HepG2 (cell line): ENCODE data around the gene CDC25C. TPM values are rescaled to one million over a fixed set of nuclear protein-coding genes. Genes with fewer than 3 reads are reported as not detected.
A peak's percentile ranks its signal among the peaks of the same experiment; 100 is the strongest.

Experiments used
- FOXA1 ChIP-seq, 2 experiments: fragments of 450-650 bp in 1 of 2; sonication (generic) in 1 of 2; formaldehyde crosslinking in 1 of 2; IDR thresholded peaks; 2 replicates each; pipeline versions ENCODE4 v1.4.0 to v1.6.1; 2016 to 2020; ENCODE audit warnings: missing genetic modification reagents in 1 of 2
- HNRNPL ChIP-seq: fragments of 200-400 bp; formaldehyde crosslinking; IDR thresholded peaks from 2 replicates; pipeline ENCODE4 v1.6.1; 2017; ENCODE audit warnings: mild to moderate bottlenecking, low read depth, low read length
- REST ChIP-seq, 2 experiments: IDR thresholded peaks; 2 replicates each; pipeline ENCODE4 v1.6.1; 2011 to 2012; ENCODE audit warnings: low read length in 2 of 2, borderline replicate concordance in 1 of 2, low read depth in 1 of 2, mild to moderate bottlenecking in 1 of 2, moderate library complexity in 1 of 2
- REXO4 ChIP-seq: sonication (generic); formaldehyde crosslinking; IDR thresholded peaks from 2 replicates; pipeline ENCODE4 v1.8.0; 2022; ENCODE audit warnings: missing genetic modification reagents, mild to moderate bottlenecking, borderline replicate concordance
- SNRNP70 ChIP-seq: fragments of 200-400 bp; formaldehyde crosslinking; IDR thresholded peaks from 2 replicates; pipeline ENCODE4 v1.6.1; 2017; ENCODE audit warnings: mild to moderate bottlenecking, low read depth, low read length, moderate library complexity
- TEAD3 ChIP-seq: optimal IDR thresholded peaks from 2 replicates; pipeline ENCODE3; 2016; ENCODE audit warnings: borderline replicate concordance
- ZNF230 ChIP-seq: sonication (generic); formaldehyde crosslinking; IDR thresholded peaks from 2 replicates; pipeline ENCODE4 v1.4.0; 2020; ENCODE audit warnings: mild to moderate bottlenecking, missing genetic modification reagents
- ZNF335 ChIP-seq: sonication (generic); formaldehyde crosslinking; IDR thresholded peaks from 2 replicates; pipeline ENCODE4 v1.4.0; 2020; ENCODE audit warnings: missing genetic modification reagents
- ZNF549 ChIP-seq: sonication (generic); formaldehyde crosslinking; IDR thresholded peaks from 2 replicates; pipeline ENCODE4 v1.5.0; 2020; ENCODE audit warnings: missing genetic modification reagents
- polyA plus RNA-seq, 8 experiments: library from polyadenylated mRNA; depleted of rRNA in 3 of 8; stranded (reverse) in 7 of 8; unstranded in 1 of 8; fragments of >200 nt; fragmentation: Illumina TruSeq in 4 of 8; extraction: Trizol in 4 of 8; gene quantifications; 2 replicates each; pipeline versions ENCODE4 v1.2.1 to v1.2.3, GENCODE V29; 2011 to 2016; ENCODE audit warnings: low read depth in 4 of 8, missing spikeins in 1 of 8, mixed read lengths in 1 of 8; ENCODE audit not compliant: insufficient read depth in 1 of 8
- total RNA-seq, 5 experiments: library from RNA; depleted of rRNA; stranded (reverse); fragments of >200 nt; fragmentation: Illumina TruSeq; extraction: Trizol; gene quantifications; 2 replicates each; pipeline ENCODE4 v1.2.3, GENCODE V29; 2016; ENCODE audit warnings: low read depth in 1 of 5
- TF ChIP-seq, protein P1 (sequence below): sonication (generic); formaldehyde crosslinking; IDR thresholded peaks from 2 replicates; pipeline ENCODE4 v1.4.0; 2020; ENCODE audit warnings: missing genetic modification reagents, mild to moderate bottlenecking, borderline replicate concordance
- TF ChIP-seq, protein P2 (sequence below): sonication (generic); formaldehyde crosslinking; IDR thresholded peaks from 2 replicates; pipeline ENCODE4 v1.4.0; 2020; ENCODE audit warnings: mild to moderate bottlenecking, missing genetic modification reagents
- TF ChIP-seq, protein P3 (sequence below): sonication (generic); formaldehyde crosslinking; IDR thresholded peaks from 2 replicates; pipeline ENCODE4 v1.4.0; 2020; ENCODE audit warnings: mild to moderate bottlenecking, missing genetic modification reagents

Gene CDC25C
- total and polyA plus RNA-seq, 2 of the 13 experiments (the other 11 are each of a cell fraction or from before 2014, with no cell fraction given), result 17.7 to 27.6 TPM

DNA sequence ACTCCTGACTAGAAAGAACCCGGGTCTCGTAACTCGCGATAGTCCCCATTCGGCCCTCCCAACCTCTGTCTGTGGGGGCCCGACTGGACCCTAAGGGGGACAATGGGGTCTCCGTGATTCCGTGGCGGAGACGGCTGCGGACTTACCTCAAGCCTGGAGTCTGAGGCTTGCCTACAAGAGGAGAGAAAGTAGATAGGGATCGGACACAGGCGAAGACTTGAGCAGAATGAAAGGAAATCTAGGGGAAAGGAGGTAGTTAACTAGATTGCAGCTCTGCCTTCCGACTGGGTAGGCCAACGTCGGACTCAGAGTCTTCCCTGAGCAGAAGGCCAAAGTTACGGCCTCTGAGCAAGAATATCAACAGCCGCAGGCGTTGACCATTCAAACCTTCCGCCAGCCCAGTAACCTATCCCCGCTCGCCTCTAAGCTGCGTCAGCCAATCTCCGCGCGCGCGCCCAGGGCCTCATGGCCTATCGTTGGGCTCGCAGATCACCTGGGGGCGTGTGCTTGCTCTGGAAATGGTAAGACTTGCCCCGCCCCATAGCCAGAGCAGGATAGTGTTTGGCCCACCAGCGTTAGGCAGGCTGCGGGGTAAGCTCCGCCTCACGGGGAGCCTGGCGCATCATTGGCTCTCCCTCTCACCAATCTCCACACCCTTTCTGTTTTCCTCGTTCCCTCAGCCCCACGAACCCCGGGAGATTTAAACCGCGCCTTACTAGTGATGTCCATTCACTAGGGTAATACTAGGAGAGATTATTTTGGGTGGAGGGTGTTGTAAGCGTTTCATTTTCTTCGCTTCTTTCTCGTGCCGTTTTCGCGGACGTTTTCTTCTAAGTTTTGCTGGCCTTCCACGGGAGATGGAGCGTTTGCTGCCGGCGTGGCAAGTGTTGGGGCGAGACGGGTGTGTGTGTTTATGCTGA lies at the start of gene CDC25C (continued):
- TF ChIP-seq ZNF549, result no peak
- no peak for TF ChIP-seq REXO4
- TF ChIP-seq TEAD3, result no peak
- TF ChIP-seq FOXA1 (IDR thresholded peaks at IDR 0.05), result no peak
- peak; percentile 56 for TF ChIP-seq FOXA1 (CRISPR knock-in tag; IDR thresholded peaks at IDR 0.05)
- TF ChIP-seq, protein P1, sequence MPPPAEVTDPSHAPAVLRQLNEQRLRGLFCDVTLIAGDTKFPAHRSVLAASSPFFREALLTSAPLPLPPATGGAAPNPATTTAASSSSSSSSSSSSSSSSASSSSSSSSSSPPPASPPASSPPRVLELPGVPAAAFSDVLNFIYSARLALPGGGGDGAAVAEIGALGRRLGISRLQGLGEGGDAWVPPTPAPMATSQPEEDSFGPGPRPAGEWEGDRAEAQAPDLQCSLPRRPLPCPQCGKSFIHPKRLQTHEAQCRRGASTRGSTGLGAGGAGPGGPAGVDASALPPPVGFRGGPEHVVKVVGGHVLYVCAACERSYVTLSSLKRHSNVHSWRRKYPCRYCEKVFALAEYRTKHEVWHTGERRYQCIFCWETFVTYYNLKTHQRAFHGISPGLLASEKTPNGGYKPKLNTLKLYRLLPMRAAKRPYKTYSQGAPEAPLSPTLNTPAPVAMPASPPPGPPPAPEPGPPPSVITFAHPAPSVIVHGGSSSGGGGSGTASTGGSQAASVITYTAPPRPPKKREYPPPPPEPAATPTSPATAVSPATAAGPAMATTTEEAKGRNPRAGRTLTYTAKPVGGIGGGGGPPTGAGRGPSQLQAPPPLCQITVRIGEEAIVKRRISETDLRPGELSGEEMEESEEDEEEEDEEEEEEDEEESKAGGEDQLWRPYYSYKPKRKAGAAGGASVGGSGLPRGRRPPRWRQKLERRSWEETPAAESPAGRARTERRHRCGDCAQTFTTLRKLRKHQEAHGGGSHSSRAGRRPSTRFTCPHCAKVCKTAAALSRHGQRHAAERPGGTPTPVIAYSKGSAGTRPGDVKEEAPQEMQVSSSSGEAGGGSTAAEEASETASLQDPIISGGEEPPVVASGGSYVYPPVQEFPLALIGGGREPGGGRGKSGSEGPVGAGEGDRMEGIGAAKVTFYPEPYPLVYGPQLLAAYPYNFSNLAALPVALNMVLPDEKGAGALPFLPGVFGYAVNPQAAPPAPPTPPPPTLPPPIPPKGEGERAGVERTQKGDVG (CRISPR knock-in tag), result no peak
- 0 out of 2 replicates have a peak, but pooled peaks have one; percentile 10 for TF ChIP-seq ZNF335 (CRISPR knock-in tag)
- no peak for TF ChIP-seq SNRNP70
- no peak for TF ChIP-seq REST (IDR thresholded peaks at IDR 0.05; ENCODE audit: borderline replicate concordance in 1 of 2, low read depth in 1 of 2, low read length in 2 of 2)
- TF ChIP-seq, protein P2, sequence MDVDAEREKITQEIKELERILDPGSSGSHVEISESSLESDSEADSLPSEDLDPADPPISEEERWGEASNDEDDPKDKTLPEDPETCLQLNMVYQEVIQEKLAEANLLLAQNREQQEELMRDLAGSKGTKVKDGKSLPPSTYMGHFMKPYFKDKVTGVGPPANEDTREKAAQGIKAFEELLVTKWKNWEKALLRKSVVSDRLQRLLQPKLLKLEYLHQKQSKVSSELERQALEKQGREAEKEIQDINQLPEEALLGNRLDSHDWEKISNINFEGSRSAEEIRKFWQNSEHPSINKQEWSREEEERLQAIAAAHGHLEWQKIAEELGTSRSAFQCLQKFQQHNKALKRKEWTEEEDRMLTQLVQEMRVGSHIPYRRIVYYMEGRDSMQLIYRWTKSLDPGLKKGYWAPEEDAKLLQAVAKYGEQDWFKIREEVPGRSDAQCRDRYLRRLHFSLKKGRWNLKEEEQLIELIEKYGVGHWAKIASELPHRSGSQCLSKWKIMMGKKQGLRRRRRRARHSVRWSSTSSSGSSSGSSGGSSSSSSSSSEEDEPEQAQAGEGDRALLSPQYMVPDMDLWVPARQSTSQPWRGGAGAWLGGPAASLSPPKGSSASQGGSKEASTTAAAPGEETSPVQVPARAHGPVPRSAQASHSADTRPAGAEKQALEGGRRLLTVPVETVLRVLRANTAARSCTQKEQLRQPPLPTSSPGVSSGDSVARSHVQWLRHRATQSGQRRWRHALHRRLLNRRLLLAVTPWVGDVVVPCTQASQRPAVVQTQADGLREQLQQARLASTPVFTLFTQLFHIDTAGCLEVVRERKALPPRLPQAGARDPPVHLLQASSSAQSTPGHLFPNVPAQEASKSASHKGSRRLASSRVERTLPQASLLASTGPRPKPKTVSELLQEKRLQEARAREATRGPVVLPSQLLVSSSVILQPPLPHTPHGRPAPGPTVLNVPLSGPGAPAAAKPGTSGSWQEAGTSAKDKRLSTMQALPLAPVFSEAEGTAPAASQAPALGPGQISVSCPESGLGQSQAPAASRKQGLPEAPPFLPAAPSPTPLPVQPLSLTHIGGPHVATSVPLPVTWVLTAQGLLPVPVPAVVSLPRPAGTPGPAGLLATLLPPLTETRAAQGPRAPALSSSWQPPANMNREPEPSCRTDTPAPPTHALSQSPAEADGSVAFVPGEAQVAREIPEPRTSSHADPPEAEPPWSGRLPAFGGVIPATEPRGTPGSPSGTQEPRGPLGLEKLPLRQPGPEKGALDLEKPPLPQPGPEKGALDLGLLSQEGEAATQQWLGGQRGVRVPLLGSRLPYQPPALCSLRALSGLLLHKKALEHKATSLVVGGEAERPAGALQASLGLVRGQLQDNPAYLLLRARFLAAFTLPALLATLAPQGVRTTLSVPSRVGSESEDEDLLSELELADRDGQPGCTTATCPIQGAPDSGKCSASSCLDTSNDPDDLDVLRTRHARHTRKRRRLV (CRISPR knock-in tag), result no peak
- TF ChIP-seq ZNF230 (CRISPR knock-in tag), result 0 out of 2 replicates have a peak, but pooled peaks have one; percentile 55
- TF ChIP-seq, protein P3, sequence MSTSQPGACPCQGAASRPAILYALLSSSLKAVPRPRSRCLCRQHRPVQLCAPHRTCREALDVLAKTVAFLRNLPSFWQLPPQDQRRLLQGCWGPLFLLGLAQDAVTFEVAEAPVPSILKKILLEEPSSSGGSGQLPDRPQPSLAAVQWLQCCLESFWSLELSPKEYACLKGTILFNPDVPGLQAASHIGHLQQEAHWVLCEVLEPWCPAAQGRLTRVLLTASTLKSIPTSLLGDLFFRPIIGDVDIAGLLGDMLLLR (CRISPR knock-in tag), result peak; percentile 77; the same call in 1 of the 2 replicates
- TF ChIP-seq HNRNPL, result 0 out of 2 replicates have a peak, but pooled peaks have one; percentile 33
